ENCODE data around the gene EPHB6. TPM values are rescaled to one million over a fixed set of nuclear protein-coding genes. Genes with fewer than 3 reads are reported as not detected.

EPHB6 gene
- total RNA-seq, 2 experiments from 2014 or later, result 9.0 to 10.0 TPM

- DNase-seq, result peak; percentile 76
- Mint-ChIP-seq H3K27me3 (no peaks in the 10 kb centered on the region), H3K4me1 (peaks cover 14% of the 10 kb centered on the region), H3K27ac (peak overlapping the region; percentile 64), H3K9me3 (no peaks in the 10 kb centered on the region), H3K36me3 (no peaks in the 10 kb centered on the region), H3K4me3 (peak overlapping the region; percentile 90)
Measured at GRCh38 chr7:142853739-142854371, 1.0 kb upstream of the EPHB6 start.

DNA sequence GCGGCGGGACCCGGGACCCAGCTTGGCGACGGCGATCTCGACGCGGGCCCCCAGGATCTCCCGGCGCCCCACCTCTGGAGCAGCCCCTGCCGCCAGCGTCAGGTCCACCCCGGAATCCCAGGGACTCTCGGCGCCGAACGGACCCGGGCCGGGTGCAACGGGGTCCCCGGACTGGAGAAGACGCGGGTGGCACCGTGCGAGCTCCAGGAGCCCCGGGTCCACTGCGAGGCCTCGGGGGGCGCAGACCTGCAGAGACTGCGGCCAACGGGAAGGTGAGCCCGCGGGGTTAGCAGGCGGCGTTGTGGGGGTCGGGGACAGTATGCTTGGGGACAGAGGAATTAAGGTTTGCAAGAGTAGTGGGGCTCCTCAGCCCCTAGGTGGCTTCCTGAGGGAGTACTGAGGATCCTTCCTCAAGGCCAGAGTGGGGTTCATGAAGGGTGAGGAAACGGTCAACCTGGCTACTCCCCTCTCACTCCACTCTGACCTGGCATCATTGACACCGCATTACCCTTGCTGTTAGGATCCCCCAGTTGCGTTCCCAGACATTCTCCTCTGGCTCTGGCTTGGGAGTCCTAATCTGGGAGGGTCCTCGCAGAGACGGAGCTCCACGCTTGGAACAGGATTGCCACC is 353 bp downstream of the EPHB6 start:
- no peak for DNase-seq
- no peaks in the 10 kb centered on the region for H3K9me3 Mint-ChIP-seq
- peaks cover 16% of the 10 kb centered on the region for H3K4me1 Mint-ChIP-seq
- peak overlapping the region; percentile 73 for H3K4me3 Mint-ChIP-seq
- H3K27ac Mint-ChIP-seq, result no peak overlapping the region
- H3K27me3 Mint-ChIP-seq, result no peaks in the 10 kb centered on the region
- H3K36me3 Mint-ChIP-seq, result no peaks in the 10 kb centered on the region

DNA sequence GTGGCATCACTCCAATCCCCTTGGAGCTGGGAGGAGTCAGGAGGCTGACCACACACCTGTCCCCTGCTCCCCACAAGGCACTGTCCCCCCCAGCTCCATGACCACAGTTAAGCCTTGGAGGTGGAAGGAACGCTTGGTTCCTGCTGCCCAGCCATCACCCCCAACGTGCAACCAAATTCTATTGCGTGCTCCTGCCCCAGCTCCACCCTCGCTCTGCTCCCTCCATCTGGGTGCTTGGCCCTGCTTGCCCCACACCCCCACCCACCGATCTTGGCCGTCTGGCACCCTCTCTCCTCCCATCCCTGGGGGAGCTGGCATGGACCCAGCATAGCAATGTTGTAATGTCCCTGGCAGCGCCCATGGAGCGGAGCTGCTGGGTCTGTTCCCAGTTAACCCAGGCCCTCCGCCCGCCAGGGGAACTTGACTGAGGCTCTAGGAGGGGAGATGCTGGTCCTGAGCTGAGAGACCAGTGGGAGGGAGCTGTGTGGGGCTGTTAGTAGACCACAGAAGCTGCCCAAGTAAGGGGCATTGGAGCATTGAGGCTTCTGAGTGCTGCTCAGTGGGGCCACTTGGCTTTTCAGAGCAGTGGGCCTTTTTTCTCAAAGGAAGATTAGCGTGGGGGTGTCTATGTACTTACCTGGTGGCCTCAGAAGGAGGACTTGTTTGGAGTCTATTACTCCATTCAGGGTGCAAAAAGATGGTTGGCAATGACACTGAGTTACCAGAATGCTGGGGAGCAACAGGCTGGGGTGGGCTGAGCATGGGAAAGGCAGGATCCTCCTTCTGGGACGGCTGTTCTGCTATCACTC is 1.1 kb downstream of the EPHB6 start:
- no peaks in the 10 kb centered on the region for H3K27me3 Mint-ChIP-seq
- H3K4me3 Mint-ChIP-seq, result peak overlapping the region; percentile 73
- no peak overlapping the region for H3K27ac Mint-ChIP-seq
- H3K36me3 Mint-ChIP-seq, result no peaks in the 10 kb centered on the region
- H3K4me1 Mint-ChIP-seq, result peaks cover 16% of the 10 kb centered on the region
- DNase-seq, result no peak
- no peaks in the 10 kb centered on the region for H3K9me3 Mint-ChIP-seq

GRCh38 chr7:142856565-142857245 is 1.8 kb downstream of the EPHB6 start:
- Mint-ChIP-seq H3K36me3 (no peaks in the 10 kb centered on the region), H3K9me3 (no peaks in the 10 kb centered on the region), H3K27me3 (no peaks in the 10 kb centered on the region), H3K4me3 (peak overlapping the region; percentile 73), H3K4me1 (peaks cover 16% of the 10 kb centered on the region), H3K27ac (peak overlapping the region; percentile 10)
- no peak for DNase-seq

DNA sequence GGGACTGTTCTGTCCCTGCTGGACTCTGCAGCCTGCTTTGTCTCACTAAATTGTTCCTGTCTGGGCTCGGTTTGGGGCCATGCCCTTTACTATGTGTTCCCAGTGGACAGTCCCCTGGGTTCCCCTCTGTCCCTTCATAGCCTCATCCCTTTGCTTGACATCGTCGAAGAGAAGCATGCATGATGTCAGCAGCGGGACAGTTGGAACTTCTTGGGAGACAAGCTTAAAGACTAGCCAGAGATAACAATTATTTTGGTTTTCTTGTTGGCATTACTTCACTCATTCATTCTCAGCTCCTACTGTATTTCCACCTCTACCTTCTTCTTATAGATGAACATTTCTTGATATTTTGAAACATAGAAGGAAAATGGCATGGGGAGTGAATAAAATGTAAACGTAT is 2.7 kb downstream of the EPHB6 start:
- Mint-ChIP-seq H3K4me3 (no peak overlapping the region), H3K27me3 (no peaks in the 10 kb centered on the region), H3K9me3 (no peaks in the 10 kb centered on the region), H3K36me3 (no peaks in the 10 kb centered on the region), H3K27ac (no peak overlapping the region), H3K4me1 (peaks cover 16% of the 10 kb centered on the region)
- DNase-seq, result no peak

- Mint-ChIP-seq H3K9me3 (no peaks in the 10 kb centered on the region), H3K36me3 (no peaks in the 10 kb centered on the region), H3K4me3 (no peak overlapping the region), H3K27me3 (no peaks in the 10 kb centered on the region), H3K27ac (no peak overlapping the region), H3K4me1 (peaks cover 12% of the 10 kb centered on the region)
- DNase-seq, result no peak
Measured at GRCh38 chr7:142859411-142859810, 4.5 kb downstream of the EPHB6 start.

DNA sequence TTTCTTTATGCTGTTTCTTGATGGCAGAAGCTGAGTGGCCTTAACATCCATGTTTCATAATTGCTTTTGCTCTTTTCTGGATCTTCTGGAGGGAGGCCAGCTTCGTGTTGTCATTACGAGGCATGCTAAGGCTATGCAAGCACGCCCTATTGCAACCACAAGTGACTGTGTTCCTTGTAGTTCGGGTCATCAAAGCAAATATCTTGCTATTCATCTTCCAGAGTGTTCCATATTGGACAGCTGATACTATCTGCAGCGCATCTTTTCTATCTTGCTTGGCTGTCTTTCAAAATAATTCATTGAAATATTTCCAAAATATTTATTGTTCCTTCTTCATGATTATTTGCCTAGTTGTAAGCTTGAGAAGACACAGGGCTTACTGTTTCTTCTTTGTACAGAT is 5.0 kb downstream of the EPHB6 start:
- no peaks in the 10 kb centered on the region for H3K36me3 Mint-ChIP-seq
- H3K4me3 Mint-ChIP-seq, result no peak overlapping the region
- no peak for DNase-seq
- H3K27ac Mint-ChIP-seq, result no peak overlapping the region
- peaks cover 12% of the 10 kb centered on the region for H3K4me1 Mint-ChIP-seq
- H3K9me3 Mint-ChIP-seq, result no peaks in the 10 kb centered on the region
- H3K27me3 Mint-ChIP-seq, result no peaks in the 10 kb centered on the region

DNA sequence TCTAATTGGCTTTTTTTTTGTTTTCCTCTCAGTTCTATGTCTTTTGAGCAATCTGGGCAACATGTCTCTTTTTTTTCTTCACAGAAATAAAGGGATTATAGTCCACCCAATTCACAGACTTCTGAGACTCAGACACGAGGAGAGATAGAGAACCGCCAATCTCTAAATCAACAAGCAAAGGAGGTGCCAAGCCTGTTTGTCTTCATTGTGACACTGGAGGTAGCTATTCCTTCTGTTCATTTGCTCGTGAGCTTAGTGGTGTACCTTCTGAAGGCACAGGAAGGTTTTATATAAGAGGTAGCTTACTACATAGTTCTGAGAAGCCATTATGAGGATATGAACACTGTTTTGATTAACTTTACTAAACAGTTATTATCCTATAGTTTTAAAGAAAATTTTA is 6.1 kb downstream of the EPHB6 start:
- H3K27ac Mint-ChIP-seq, result no peak overlapping the region
- H3K27me3 Mint-ChIP-seq, result no peaks in the 10 kb centered on the region
- peaks cover 9% of the 10 kb centered on the region for H3K4me1 Mint-ChIP-seq
- DNase-seq, result no peak
- no peak overlapping the region for H3K4me3 Mint-ChIP-seq
- H3K9me3 Mint-ChIP-seq, result no peaks in the 10 kb centered on the region
- no peaks in the 10 kb centered on the region for H3K36me3 Mint-ChIP-seq

GRCh38 chr7:142862351-142862750 is 7.5 kb downstream of the EPHB6 start:
- Mint-ChIP-seq H3K27ac (no peak overlapping the region), H3K9me3 (no peaks in the 10 kb centered on the region), H3K27me3 (no peaks in the 10 kb centered on the region), H3K36me3 (no peaks in the 10 kb centered on the region), H3K4me3 (no peak overlapping the region), H3K4me1 (peaks cover 5% of the 10 kb centered on the region)
- DNase-seq, result no peak

GRCh38 chr7:142862786-142863400 is 8.0 kb downstream of the EPHB6 start:
- no peak overlapping the region for H3K27ac Mint-ChIP-seq
- H3K36me3 Mint-ChIP-seq, result no peaks in the 10 kb centered on the region
- no peaks in the 10 kb centered on the region for H3K27me3 Mint-ChIP-seq
- no peak overlapping the region for H3K4me3 Mint-ChIP-seq
- H3K9me3 Mint-ChIP-seq, result no peaks in the 10 kb centered on the region
- no peak for DNase-seq
- peaks cover 5% of the 10 kb centered on the region for H3K4me1 Mint-ChIP-seq

GRCh38 chr7:142863891-142864685 is 9.2 kb downstream of the EPHB6 start:
- H3K36me3 Mint-ChIP-seq, result no peaks in the 10 kb centered on the region
- peaks cover 5% of the 10 kb centered on the region for H3K4me1 Mint-ChIP-seq
- H3K27ac Mint-ChIP-seq, result no peak overlapping the region
- no peak overlapping the region for H3K4me3 Mint-ChIP-seq
- no peaks in the 10 kb centered on the region for H3K27me3 Mint-ChIP-seq
- DNase-seq, result no peak
- H3K9me3 Mint-ChIP-seq, result no peaks in the 10 kb centered on the region

DNA sequence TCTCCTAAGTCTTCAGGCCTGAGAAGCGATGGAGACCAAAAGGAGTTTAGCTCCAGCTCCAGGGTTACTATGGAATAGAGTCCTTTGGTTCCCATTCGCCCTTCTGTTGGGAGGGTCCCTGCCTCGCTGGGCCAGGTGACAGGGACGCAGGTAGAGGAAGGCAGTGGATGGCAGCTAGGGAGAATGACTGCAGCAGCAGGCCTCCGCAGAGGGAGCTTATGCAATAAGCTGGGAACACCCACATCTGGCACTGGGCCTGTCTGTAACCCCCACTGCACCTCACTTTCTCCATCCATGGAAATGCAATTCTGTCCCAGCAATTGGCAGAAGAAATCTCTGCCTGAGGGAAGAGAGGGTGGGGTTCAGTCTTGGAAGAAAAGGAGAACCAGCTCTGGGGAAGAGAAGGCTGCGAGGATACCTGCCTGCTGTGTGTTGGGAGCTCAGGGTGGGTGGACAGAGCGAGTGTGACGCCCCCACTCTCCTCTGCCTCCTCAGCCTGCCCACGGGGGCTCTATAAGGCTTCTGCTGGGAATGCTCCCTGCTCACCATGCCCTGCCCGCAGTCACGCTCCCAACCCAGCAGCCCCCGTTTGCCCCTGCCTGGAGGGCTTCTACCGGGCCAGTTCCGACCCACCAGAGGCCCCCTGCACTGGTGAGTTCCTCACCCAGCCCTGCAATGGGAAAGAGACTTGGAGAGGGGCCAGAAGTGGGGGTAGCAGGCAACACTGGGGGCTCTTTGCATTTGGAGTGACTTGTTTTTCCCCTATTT is 10.3 kb downstream of the EPHB6 start:
- no peaks in the 10 kb centered on the region for H3K9me3 Mint-ChIP-seq
- DNase-seq, result no peak
- H3K4me1 Mint-ChIP-seq, result peaks cover 3% of the 10 kb centered on the region
- peak overlapping the region; percentile 34 for H3K27ac Mint-ChIP-seq
- H3K36me3 Mint-ChIP-seq, result peaks cover 1% of the 10 kb centered on the region
- no peaks in the 10 kb centered on the region for H3K27me3 Mint-ChIP-seq
- no peak overlapping the region for H3K4me3 Mint-ChIP-seq

GRCh38 chr7:142865766-142866165 is 10.9 kb downstream of the EPHB6 start:
- H3K27me3 Mint-ChIP-seq, result no peaks in the 10 kb centered on the region
- peaks cover 1% of the 10 kb centered on the region for H3K36me3 Mint-ChIP-seq
- H3K4me3 Mint-ChIP-seq, result no peak overlapping the region
- DNase-seq, result no peak
- H3K27ac Mint-ChIP-seq, result no peak overlapping the region
- no peaks in the 10 kb centered on the region for H3K9me3 Mint-ChIP-seq
- peaks cover 3% of the 10 kb centered on the region for H3K4me1 Mint-ChIP-seq
